Gastroesophageal sphincter (tissue), 4 donors: ENCODE results near the gene ITGA6. TPM values are rescaled to one million over a fixed set of nuclear protein-coding genes. Genes with fewer than 3 reads are reported as not detected.

Source experiments
- ATAC-seq: fragments of 150-250 bp; one replicate; pipeline ENCODE4 v1.9.1; 2016; ENCODE audit warnings: mild to moderate bottlenecking, moderate library complexity
- H3K27ac ChIP-seq, 4 donors: fragments of 200-600 bp; sonication (generic) in 3 of 4; 1 replicate in 3 of 4; 2 replicates in 1 of 4; pipeline ENCODE4 v1.5.1; 2016 to 2019
- H3K27me3 ChIP-seq: fragments of 200-600 bp; sonication (generic); one replicate; pipeline ENCODE4 v1.5.1; 2019
- H3K36me3 ChIP-seq, 2 donors: fragments of 200-600 bp; sonication (generic); one replicate each; pipeline ENCODE4 v1.5.1; 2019; ENCODE audit warnings: control low read depth in 1 of 2
- H3K4me1 ChIP-seq, 3 donors: fragments of 200-600 bp; sonication (generic); 1 replicate in 2 of 3; 2 replicates in 1 of 3; pipeline ENCODE4 v1.5.1; 2016 to 2019; ENCODE audit warnings: control low read depth in 2 of 3
- H3K4me3 ChIP-seq, 2 donors: fragments of 200-600 bp; sonication (generic); one replicate each; pipeline ENCODE4 v1.5.1; 2019; ENCODE audit warnings: mild to moderate bottlenecking in 1 of 2, moderate library complexity in 1 of 2
- H3K9me3 ChIP-seq, 3 donors: fragments of 200-600 bp; sonication (generic); one replicate each; pipeline ENCODE4 v1.5.1; 2017 to 2019; ENCODE audit warnings: control low read depth in 2 of 3
- CTCF ChIP-seq, 4 experiments: fragments of 200-600 bp in 2 of 4; fragments of 450-650 bp in 2 of 4; sonication (generic) in 1 of 4; IDR thresholded peaks; one replicate each; pipeline ENCODE4 v1.5.1; 2017 to 2019; ENCODE audit warnings: antibody characterized with exemption in 4 of 4, mild to moderate bottlenecking in 2 of 4, moderate library complexity in 2 of 4
- EP300 ChIP-seq: sonication (generic); formaldehyde crosslinking; IDR thresholded peaks from one replicate; pipeline ENCODE4 v1.6.1; 2017; ENCODE audit warnings: antibody characterized with exemption, mild to moderate bottlenecking
- POLR2A ChIP-seq, 2 donors: fragments of 450-650 bp; IDR thresholded peaks; one replicate each; pipeline ENCODE4 v1.6.1; 2017; ENCODE audit warnings: antibody characterized with exemption in 2 of 2, mild to moderate bottlenecking in 2 of 2, moderate library complexity in 1 of 2
- POLR2AphosphoS5 ChIP-seq: sonication (generic); formaldehyde crosslinking; IDR thresholded peaks from one replicate; pipeline ENCODE4 v1.6.1; 2017; ENCODE audit warnings: antibody characterized with exemption
- WGBS, 2 donors: methylation state at CpG; one replicate each; pipeline ENCODE4 v1.1.5; 2018; ENCODE audit warnings: low coverage in 1 of 2; 5-methylcytosine and 5-hydroxymethylcytosine counted together
- total RNA-seq, 4 donors: library from RNA; depleted of rRNA; stranded (reverse); fragments of >200 nt; gene quantifications; one replicate each; pipeline ENCODE4 v1.1.0, GENCODE V29; 2016

The ITGA6 gene
- total RNA-seq, 4 donors from 2014 or later = 32.5 to 62.2 (median 48.7) TPM

DNA sequence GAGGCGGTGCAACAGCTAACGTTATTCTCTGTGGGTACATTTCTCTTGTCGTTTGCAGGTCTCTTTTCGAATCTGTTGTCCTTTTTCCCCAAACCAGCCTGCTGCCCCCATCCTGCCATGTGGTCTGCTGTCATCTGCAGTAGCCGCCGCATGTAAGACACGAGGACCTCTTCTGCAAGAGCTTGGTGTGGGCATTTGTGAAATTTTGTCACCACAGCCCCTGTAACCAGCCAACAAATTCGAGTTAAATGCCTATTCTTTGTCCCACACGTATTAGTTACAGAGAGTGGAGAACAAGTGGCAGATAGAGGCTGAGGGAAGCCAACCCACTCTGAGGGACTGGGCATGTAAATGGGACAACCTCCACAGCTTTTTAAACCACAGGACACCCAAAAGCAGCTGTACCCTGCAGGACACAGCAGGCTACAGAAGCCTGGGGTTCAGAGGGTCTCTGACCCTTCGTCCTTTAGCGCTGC lies 35.0 kb downstream of the ITGA6 start:
- Histone ChIP-seq H3K4me1 (peaks cover 0 to 32% (median 0%) of the 10 kb centered on the region in 3 donors), H3K9me3 (no peaks in the 10 kb centered on the region), H3K27me3 (peaks cover 41% of the 10 kb centered on the region), H3K27ac (no peak overlapping the region), H3K4me3 (no peak overlapping the region), H3K36me3 (no peaks in the 10 kb centered on the region)
- no peak for TF ChIP-seq EP300
- TF ChIP-seq CTCF (IDR thresholded peaks at IDR 0.05) = no peak
- no peak for TF ChIP-seq POLR2A (IDR thresholded peaks at IDR 0.05)
- TF ChIP-seq POLR2AphosphoS5 = no peak
- WGBS, 2 donors = 42 to 50% methylated on average over 7 to 8 of the region's 11 CpGs
- no peak for ATAC-seq

GRCh38 chr2:172462849-172463381 lies 35.5 kb downstream of the ITGA6 start:
- no peak for ATAC-seq
- WGBS, 2 donors = 62 to 67% methylated on average over 1 to 2 of the region's 5 CpGs
- Histone ChIP-seq H3K4me1 (peaks cover 0 to 32% (median 0%) of the 10 kb centered on the region in 3 donors), H3K36me3 (no peaks in the 10 kb centered on the region), H3K27me3 (peaks cover 41% of the 10 kb centered on the region), H3K9me3 (no peaks in the 10 kb centered on the region), H3K27ac (no peak overlapping the region), H3K4me3 (no peak overlapping the region)
- TF ChIP-seq POLR2AphosphoS5 (no peak), CTCF (IDR thresholded peaks at IDR 0.05) (no peak), EP300 (no peak), POLR2A (IDR thresholded peaks at IDR 0.05) (no peak)

GRCh38 chr2:172464400-172465129 lies 37.2 kb downstream of the ITGA6 start:
- ATAC-seq = no peak
- TF ChIP-seq EP300 (no peak), POLR2AphosphoS5 (no peak), POLR2A (IDR thresholded peaks at IDR 0.05) (no peak), CTCF (IDR thresholded peaks at IDR 0.05) (no peak)
- Histone ChIP-seq H3K36me3 (no peaks in the 10 kb centered on the region), H3K9me3 (no peaks in the 10 kb centered on the region), H3K4me1 (peaks cover 0 to 32% (median 0%) of the 10 kb centered on the region in 3 donors), H3K27ac (no peak overlapping the region), H3K27me3 (peaks cover 28% of the 10 kb centered on the region), H3K4me3 (no peak overlapping the region)
- 72 to 81% methylated on average over 3 to 4 of the region's 4 CpGs for WGBS, 2 donors

GRCh38 chr2:172465417-172466334 lies 38.3 kb downstream of the ITGA6 start:
- Histone ChIP-seq H3K27me3 (peaks cover 28% of the 10 kb centered on the region), H3K9me3 (no peaks in the 10 kb centered on the region), H3K4me1 (peaks cover 0 to 32% (median 0%) of the 10 kb centered on the region in 3 donors), H3K4me3 (peak overlapping the region in 1 of 2 donors; percentile 21), H3K27ac (peak overlapping the region in 1 of 4 donors; percentile 15), H3K36me3 (no peaks in the 10 kb centered on the region)
- WGBS, 2 donors = 13 to 31% methylated on average over 16 to 18 of the region's 24 CpGs
- TF ChIP-seq POLR2A (IDR thresholded peaks at IDR 0.05) (no peak), CTCF (IDR thresholded peaks at IDR 0.05) (peak; percentile 78 to 85 (median 80)), POLR2AphosphoS5 (peak; percentile 8)
- ATAC-seq = peak; percentile 85
